HG03469 (cell line): Measurements from ENCODE around the gene SHPK.
A peak's percentile ranks its signal among the peaks of the same experiment; 100 is the strongest.

Experiments used
- ATAC-seq: cut with Tn5 transposase; IDR thresholded peaks from one replicate; pipeline ENCODE4 v1.9.1; 2021; ENCODE audit warnings: mild to moderate bottlenecking, moderate library complexity, moderate number of reproducible peaks; ENCODE audit not compliant: unreplicated experiment

The SHPK gene

DNA sequence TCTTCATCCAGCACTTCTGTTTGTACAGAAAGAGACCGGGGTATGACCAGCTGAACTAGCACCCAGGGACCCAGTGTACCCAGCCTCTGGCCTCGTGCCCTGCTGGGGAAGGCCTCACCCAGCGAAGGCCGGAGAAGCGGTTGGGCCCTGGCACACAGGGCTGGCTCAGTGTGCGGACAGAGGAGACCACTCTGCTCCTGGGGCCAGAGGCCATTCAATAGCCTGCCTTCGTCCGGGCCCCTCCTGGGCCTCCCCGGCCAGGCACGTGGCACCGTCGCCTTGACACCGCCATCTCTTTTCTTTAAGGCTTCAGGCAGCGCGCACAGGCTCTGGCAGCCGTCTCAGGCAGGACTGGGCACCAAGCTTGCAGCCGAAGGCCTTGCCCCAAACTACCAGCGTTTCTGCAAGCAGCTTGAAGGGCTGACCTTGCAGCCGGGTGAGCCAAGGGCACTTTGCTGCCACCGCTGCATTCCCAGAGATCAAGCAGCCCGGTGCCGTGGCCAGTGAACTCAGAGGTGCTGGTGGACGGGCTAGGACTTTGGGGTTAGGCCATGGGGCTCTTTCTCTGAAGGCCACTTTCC, 24.4 kb upstream of the SHPK start:
- no peak for ATAC-seq

DNA sequence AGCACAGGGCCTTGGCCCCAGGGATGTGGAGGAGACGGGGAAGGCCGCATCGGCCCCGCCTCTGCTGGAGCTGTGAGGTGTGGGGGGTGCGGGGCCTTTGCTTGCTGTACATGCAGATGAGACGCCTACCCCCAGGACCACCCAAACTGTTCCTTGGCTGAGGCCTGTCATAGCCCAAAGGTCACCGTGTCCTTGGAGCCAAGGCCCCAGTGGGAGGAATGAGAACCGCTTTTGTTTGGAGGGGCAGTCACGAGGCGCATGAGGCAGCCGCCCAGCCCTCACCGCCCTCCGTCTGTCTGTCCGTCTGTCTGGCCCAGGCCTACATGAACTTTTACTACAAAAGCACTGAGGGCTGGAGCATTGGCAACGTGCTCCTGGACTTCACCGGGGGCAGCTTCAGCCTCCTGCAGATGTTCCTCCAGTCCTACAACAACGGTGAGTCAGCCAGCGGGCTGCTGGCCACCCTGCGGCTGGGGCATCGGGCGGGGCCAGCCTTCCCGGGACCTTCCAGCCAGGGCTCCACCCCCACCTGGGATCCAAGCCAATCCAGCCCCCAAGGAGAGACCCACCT, 23.6 kb upstream of the SHPK start:
- no peak for ATAC-seq

GRCh38 chr17:3658784-3659449, 22.9 kb upstream of the SHPK start:
- ATAC-seq = no peak

- no peak for ATAC-seq
These were observed 22.1 kb upstream of the SHPK start for GRCh38 chr17:3657874-3658783.

- no peak for ATAC-seq
These were observed 21.5 kb upstream of the SHPK start for GRCh38 chr17:3657588-3657869.

- no peak for ATAC-seq
These were observed 20.9 kb upstream of the SHPK start for GRCh38 chr17:3656755-3657587.

DNA sequence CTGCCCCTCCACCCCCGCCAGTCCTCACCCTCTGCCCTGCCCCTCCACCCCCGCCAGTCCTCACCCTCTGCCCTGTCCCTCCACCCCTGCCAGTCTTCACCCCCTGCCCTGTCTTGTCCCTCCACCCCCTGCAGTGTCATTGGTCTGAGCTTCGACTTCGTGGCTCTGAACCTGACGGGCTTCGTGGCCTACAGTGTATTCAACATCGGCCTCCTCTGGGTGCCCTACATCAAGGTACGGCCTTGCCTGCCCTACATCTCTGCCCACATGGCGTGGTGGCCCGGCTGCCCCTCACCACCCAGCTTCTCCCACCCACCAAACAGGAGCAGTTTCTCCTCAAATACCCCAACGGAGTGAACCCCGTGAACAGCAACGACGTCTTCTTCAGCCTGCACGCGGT, 20.3 kb upstream of the SHPK start:
- ATAC-seq = no peak

GRCh38 chr17:3655766-3656165, 19.7 kb upstream of the SHPK start:
- ATAC-seq = no peak

DNA sequence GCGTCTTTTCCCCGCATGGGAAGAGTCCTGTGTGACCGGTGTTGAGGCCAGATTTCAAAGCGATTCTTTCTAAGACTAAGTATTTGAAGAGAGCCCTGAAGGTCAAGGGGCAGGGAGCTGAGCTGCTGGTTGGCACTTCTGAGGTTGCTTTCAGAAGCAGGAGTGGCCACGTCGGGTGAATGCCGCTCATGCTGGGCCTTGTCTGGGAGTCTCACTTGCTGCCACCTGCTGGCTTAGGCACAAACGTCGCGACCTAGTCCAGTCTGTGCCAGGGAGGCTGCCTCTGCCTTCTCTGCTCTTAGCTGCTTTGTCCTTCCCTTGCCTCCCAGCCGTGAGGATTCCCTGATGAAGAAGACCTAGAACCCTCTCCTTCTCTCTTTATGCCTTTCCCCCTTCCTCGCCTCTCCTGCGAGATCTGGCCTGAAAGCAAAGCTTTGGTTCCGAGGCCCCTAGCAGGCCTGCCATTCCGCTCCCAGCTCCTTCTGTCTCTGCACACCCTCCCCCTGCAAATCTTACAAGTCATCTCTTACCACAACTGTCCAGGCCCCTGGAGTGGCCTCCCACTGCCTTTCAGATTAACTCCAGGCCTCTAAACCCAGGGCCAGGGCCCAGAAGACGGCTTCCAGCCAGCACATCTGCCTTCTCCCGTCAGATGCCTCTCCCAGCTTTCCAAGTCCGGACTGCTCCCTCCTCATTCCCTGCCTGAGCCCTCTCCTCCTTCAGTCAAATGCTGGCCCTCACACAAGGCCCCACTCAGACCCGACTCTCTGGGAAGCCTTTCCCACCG, 11.9 kb upstream of the SHPK start:
- no peak for ATAC-seq

DNA sequence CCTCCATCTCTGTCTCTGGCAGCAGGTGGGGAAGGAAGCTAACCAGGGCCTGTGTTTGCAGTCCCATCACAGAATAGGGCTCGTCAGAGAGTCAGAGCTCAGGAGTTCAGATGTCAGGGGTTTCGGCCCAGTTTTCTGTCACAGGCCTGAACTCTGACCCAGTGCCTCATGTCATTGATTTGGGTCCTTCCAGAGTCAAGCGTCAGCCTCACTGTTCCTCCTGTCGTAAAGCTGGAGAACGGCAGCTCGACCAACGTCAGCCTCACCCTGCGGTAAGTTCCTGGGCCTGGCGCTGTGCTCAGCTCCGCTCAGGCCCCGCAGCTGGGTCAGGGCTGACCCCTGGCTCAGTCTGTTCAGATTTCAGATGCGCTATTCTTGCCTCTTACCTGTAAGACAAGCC, 11.2 kb upstream of the SHPK start:
- ATAC-seq = no peak

GRCh38 chr17:3645310-3645709, 9.3 kb upstream of the SHPK start:
- no peak for ATAC-seq

DNA sequence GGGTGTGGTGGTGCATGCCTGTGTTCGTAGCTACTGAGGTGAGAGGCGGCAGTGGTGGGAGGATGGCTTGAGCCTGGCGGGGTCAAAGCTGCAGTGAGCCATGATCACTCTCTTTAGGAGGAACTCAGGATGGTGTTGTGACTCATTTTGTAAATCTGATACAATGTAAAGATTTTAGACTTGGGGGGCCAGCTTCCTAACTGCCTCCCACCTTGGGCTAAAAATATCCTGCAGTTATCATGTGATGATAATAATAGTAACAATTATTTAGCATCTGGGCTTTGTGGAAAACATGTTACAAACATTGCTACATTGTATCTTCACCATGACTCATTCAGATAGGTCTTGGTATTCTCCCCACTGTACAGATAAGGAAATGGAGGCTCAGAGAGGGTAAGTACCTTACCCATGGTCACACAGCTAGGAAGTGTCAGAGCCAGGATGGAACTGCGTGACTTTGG, 7.9 kb upstream of the SHPK start:
- ATAC-seq = no peak

DNA sequence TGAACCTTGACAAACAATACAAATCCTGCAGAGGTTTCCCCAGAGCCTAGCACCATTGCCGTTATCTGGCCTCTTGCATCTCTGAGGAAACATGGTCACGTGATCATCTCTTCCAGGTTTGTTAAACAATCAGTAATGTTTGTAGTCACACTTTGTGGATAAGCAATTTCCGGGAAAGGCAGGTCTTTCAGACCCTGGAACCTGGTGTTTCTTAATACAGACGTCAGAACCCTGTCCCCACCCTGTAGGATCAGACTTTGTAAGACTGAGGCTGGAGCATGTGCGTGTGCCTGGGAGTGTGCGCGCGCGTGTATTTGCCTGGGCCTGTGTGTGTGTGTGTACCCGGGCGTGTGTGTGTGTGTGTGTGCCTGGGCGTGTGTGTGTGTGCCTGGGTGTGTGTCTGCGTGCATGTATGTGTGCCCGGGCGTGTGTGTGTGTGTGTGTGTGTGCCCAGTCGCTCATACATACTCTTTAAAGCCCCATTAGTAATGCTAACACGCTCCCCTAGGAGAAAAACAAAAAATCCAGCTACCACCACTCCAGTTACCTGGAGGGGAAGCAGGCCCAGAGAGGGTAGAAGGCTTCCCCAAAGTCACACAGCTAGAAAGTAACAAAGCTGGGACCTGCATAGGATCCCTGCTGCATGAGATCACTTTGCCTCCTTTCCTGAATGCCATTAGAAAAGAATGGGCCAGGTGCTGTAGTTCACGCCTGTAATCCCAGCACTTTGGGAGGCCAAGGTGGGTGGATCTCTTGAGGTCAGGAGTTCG, 5.9 kb upstream of the SHPK start:
- no peak for ATAC-seq

- no peak for ATAC-seq
These were observed 5.0 kb upstream of the SHPK start for GRCh38 chr17:3641014-3641413.

DNA sequence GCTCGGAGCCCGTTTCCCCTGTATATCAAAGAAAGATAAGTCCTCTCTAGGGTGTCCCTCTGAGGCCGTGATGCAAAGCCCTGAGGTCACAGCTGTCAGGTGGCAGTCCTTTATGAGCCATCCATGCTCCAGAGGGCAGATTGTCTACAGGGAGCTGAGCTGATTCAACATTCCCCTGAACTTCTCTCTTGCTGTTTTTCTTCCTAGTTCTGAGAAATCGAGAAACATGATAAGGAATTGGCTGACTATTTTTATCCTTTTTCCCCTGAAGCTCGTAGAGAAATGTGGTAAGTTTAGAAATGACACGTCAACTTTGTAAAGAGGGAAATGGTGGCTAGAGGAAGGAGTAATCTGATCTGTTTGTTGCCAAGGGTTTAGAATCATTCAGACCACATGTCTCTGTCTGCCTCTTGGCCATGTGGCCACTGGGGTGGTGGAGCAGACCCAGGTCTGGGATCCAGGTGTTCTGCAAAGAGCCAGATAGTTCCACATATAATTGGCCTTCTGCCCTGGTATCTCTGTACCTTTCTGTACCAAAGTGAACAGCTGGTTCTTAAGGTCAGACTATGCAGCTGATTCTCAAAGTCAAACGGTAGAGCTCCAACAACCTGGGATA, 4.0 kb upstream of the SHPK start:
- no peak for ATAC-seq

GRCh38 chr17:3636908-3637373, 891 bp upstream of the SHPK start:
- peak; percentile 9 for ATAC-seq

DNA sequence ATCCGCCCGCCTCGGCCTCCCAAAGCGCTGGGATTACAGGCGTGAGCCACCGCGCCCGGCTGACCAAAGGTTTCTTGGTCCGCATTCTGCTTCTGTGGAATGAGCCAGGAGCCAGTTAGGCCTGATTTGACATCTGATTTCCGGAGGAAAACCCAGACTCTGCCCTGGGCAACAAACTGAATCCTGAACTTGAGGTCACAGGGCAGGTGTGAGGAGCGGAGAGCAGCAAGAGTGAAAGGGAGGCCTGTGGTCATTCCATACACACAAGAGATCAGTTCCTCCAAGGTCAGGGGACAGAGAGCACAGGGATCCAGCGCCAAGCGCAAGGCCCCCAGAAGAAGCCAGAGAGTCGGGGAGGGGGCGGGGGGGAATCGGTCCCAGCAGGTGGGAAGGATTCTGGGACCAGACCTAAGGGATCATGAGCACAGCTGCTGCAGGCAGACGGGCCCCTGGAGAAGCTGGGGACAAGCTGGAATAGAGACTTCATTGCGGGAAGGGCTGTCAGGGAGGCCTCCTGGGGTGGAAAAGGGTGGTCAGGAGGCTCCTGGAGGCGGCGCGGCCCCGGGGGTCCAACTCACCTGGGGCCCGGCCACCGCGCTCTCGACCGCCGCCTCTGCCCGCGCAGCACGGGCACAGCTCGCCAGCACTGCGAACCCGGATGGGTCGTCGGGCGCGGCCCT, 436 bp downstream of the SHPK start:
- no peak for ATAC-seq

DNA sequence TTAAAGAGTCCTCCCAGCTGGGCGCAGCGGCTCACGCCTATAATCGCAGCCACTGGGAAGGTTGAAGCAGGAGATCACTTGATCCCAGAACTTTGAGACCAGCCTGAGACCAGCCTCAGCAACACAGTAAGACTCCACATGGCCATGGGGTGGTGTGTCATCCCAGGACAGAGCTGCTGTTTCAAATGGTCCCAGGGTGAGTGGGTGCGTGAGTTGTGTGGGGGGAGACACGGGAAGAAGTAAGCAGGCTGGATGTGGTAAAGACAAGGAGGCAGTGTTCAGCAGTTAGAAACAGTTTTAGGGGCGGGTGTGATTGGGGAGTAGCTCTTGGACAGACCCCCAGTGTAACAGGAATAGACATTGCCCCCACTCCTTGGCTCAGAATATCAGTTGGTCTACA, 3.8 kb downstream of the SHPK start:
- no peak for ATAC-seq
